H9 (cell line): ENCODE data around the gene SRPK1. TPM values are rescaled to one million over a fixed set of nuclear protein-coding genes. Genes with fewer than 3 reads are reported as not detected.

ENCODE experiments used
- DNase-seq: peaks from one replicate; pipeline ENCODE4 v3.0.0-alpha.2; 2017
- H2AFZ ChIP-seq: one replicate; pipeline ENCODE4 v1.6.1; 2013; ENCODE audit warnings: mild to moderate bottlenecking, low read length, control low read depth, moderate library complexity
- H2AK5ac ChIP-seq: 2 replicates; pipeline ENCODE4 v1.6.1; 2013; ENCODE audit warnings: low read length, control low read depth, mixed read lengths; ENCODE audit not compliant: insufficient read length
- H2BK120ac ChIP-seq: one replicate; pipeline ENCODE4 v1.6.1; 2013; ENCODE audit warnings: low read depth, mild to moderate bottlenecking, low read length, control low read depth, inconsistent platforms; ENCODE audit not compliant: poor library complexity, severe bottlenecking
- H2BK12ac ChIP-seq: 2 replicates; pipeline ENCODE4 v1.6.1; 2013; ENCODE audit warnings: low read length, control low read depth, mixed read lengths, low read depth; ENCODE audit not compliant: insufficient read length
- H2BK15ac ChIP-seq: 2 replicates; pipeline ENCODE4 v1.6.1; 2013; ENCODE audit warnings: low read depth, low read length, control low read depth
- H2BK20ac ChIP-seq: one replicate; pipeline ENCODE4 v1.6.1; 2013; ENCODE audit warnings: low read depth, mild to moderate bottlenecking, low read length, control low read depth, inconsistent platforms; ENCODE audit not compliant: poor library complexity, severe bottlenecking
- H2BK5ac ChIP-seq: 2 replicates; pipeline ENCODE4 v1.6.1; 2013; ENCODE audit warnings: low read length, control low read depth, mixed read lengths; ENCODE audit not compliant: insufficient read length
- H3K14ac ChIP-seq: 2 replicates; pipeline ENCODE4 v1.6.1; 2013; ENCODE audit warnings: low read length, control low read depth; ENCODE audit not compliant: insufficient read depth
- H3K18ac ChIP-seq: 2 replicates; pipeline ENCODE4 v1.6.1; 2013; ENCODE audit warnings: low read depth, mild to moderate bottlenecking, mixed read lengths, low read length, control low read depth; ENCODE audit not compliant: insufficient read length
- H3K23ac ChIP-seq: 2 replicates; pipeline ENCODE4 v1.6.1; 2013; ENCODE audit warnings: low read length, control low read depth, mixed read lengths, low read depth; ENCODE audit not compliant: insufficient read length
- H3K23me2 ChIP-seq: 2 replicates; pipeline ENCODE4 v1.6.1; 2013; ENCODE audit warnings: low read depth, mild to moderate bottlenecking, mixed read lengths, low read length, control low read depth; ENCODE audit not compliant: insufficient read length, poor library complexity, severe bottlenecking
- H3K27ac ChIP-seq: 2 replicates; pipeline ENCODE4 v1.5.1; 2013; ENCODE audit warnings: low read length, control low read depth, mixed read lengths, low read depth; ENCODE audit not compliant: insufficient read length
- H3K27me3 ChIP-seq: 2 replicates; pipeline ENCODE4 v1.6.1; 2013; ENCODE audit warnings: low read length, control low read depth, inconsistent platforms; ENCODE audit not compliant: insufficient read depth
- H3K4ac ChIP-seq: 2 replicates; pipeline ENCODE4 v1.6.1; 2013; ENCODE audit warnings: low read depth, mild to moderate bottlenecking, control low read depth, inconsistent platforms, low read length, moderate library complexity
- H3K4me1 ChIP-seq: 2 replicates; pipeline ENCODE4 v1.6.1; 2013; ENCODE audit warnings: low read length, control low read depth, inconsistent platforms; ENCODE audit not compliant: insufficient read depth
- H3K4me2 ChIP-seq: 2 replicates; pipeline ENCODE4 v1.6.1; 2013; ENCODE audit warnings: low read length, control low read depth, mixed read lengths; ENCODE audit not compliant: insufficient read length, insufficient read depth
- H3K56ac ChIP-seq: 2 replicates; pipeline ENCODE4 v1.6.1; 2013; ENCODE audit warnings: low read depth, mild to moderate bottlenecking, mixed read lengths, low read length, control low read depth; ENCODE audit not compliant: insufficient read length
- H3K79me1 ChIP-seq: 2 replicates; pipeline ENCODE4 v1.6.1; 2013; ENCODE audit warnings: low read depth, mild to moderate bottlenecking, moderate library complexity, low read length, control low read depth, inconsistent platforms; ENCODE audit not compliant: insufficient read depth, poor library complexity, severe bottlenecking
- H3K79me2 ChIP-seq: 2 replicates; pipeline ENCODE4 v1.6.1; 2013; ENCODE audit warnings: low read length, control low read depth, inconsistent platforms; ENCODE audit not compliant: insufficient read depth
- H3K9ac ChIP-seq: 2 replicates; pipeline ENCODE4 v1.6.1; 2013; ENCODE audit warnings: low read length, control low read depth, mixed read lengths; ENCODE audit not compliant: insufficient read length; ENCODE audit errors: extremely low read depth
- H3K9me3 ChIP-seq: one replicate; pipeline ENCODE4 v1.6.1; 2013; ENCODE audit warnings: low read depth, low read length, inconsistent platforms; ENCODE audit not compliant: control insufficient read depth
- H3T11ph ChIP-seq: one replicate; pipeline ENCODE4 v1.6.1; 2013; ENCODE audit warnings: mild to moderate bottlenecking, low read length, control low read depth, inconsistent platforms
- H4K20me1 ChIP-seq: one replicate; pipeline ENCODE4 v1.6.1; 2013; ENCODE audit not compliant: control insufficient read depth, insufficient read length, insufficient read depth
- H4K5ac ChIP-seq: 2 replicates; pipeline ENCODE4 v1.6.1; 2013; ENCODE audit warnings: low read depth, mild to moderate bottlenecking, mixed read lengths, low read length, control low read depth; ENCODE audit not compliant: insufficient read length
- H4K8ac ChIP-seq: replicated peaks from 2 replicates; pipeline ENCODE4 v1.6.1; 2013; ENCODE audit warnings: low read length, control low read depth, mixed read lengths, low read depth; ENCODE audit not compliant: insufficient read length
- H4K91ac ChIP-seq: 2 replicates; pipeline ENCODE4 v1.6.1; 2013; ENCODE audit warnings: low read depth, mild to moderate bottlenecking, moderate library complexity, mixed read lengths, low read length, control low read depth; ENCODE audit not compliant: insufficient read length
- H3K27ac Mint-ChIP-seq, 3 experiments: 2 replicates in 2 of 3; 3 replicates in 1 of 3; pipeline ENCODE4 v1.8.0; 2020 to 2021; ENCODE audit warnings: mixed read lengths in 3 of 3, mild to moderate bottlenecking in 1 of 3, moderate library complexity in 1 of 3
- H3K27me3 Mint-ChIP-seq: 2 replicates; pipeline ENCODE4 v1.8.0; 2021; ENCODE audit warnings: low read depth, mild to moderate bottlenecking, moderate library complexity, mixed read lengths
- H3K36me3 Mint-ChIP-seq, 3 experiments: 2 replicates in 2 of 3; 3 replicates in 1 of 3; pipeline ENCODE4 v1.8.0; 2020 to 2021; ENCODE audit warnings: low read depth in 3 of 3, mixed read lengths in 3 of 3; ENCODE audit not compliant: insufficient read depth in 1 of 3
- H3K4me1 Mint-ChIP-seq, 2 experiments: 2 replicates each; pipeline ENCODE4 v1.8.0; 2020; ENCODE audit warnings: mixed read lengths in 2 of 2
- H3K4me3 Mint-ChIP-seq, 2 experiments: 2 replicates in 1 of 2; 3 replicates in 1 of 2; pipeline ENCODE4 v1.8.0; 2020 to 2021; ENCODE audit warnings: mild to moderate bottlenecking in 2 of 2, mixed read lengths in 2 of 2, moderate library complexity in 1 of 2
- H3K9me3 Mint-ChIP-seq, 2 experiments: 2 replicates in 1 of 2; 3 replicates in 1 of 2; pipeline ENCODE4 v1.8.0; 2020; ENCODE audit warnings: mild to moderate bottlenecking in 2 of 2, mixed read lengths in 2 of 2, moderate library complexity in 1 of 2
- WGBS: extraction: QIAGEN DNeasy Blood & Tissue Kit; methylation state at CpG from one replicate; pipeline ENCODE4 v1.1.7; 2013; ENCODE audit warnings: missing lambda C conversion rate, low lambda C conversion rate, mixed read lengths; ENCODE audit not compliant: insufficient read length; ENCODE audit errors: extremely low coverage; 5-methylcytosine and 5-hydroxymethylcytosine counted together
- total RNA-seq: library from RNA; stranded (reverse); gene quantifications from 2 replicates; pipeline ENCODE4 v1.2.1, GENCODE V29; 2021
- TF ChIP-seq, protein P1 (sequence below): fragments of 200-600 bp; sonication (generic); conservative IDR thresholded peaks from 3 replicates; pipeline ENCODE4 v1.8.0; 2021; ENCODE audit warnings: antibody characterized with exemption, mild to moderate bottlenecking

The SRPK1 gene
- total RNA-seq, 1 experiment from 2014 or later = 93.2 TPM

DNA sequence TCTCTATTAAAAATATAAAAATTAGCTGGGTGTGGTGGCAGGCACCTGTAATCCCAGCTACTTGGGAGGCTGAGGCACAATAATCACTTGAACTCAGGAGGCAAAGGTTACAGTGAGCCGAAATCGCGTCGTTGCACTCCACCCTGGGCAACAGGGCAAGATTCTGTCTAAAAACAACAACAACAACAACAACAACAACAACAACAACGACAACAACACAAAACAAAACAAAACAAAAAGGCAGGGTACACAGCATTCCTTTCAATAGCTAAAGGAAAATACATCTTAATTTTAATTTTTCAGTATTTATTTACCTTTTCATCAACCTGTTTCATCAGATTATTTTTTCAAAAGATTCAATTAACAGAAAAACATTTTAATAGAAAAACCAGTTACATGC lies 28.4 kb downstream of the SRPK1 start:
- Histone ChIP-seq H2BK5ac (no peak overlapping the region), H2BK12ac (no peak overlapping the region), H2AFZ (no peak overlapping the region), H2BK20ac (no peak overlapping the region), H3K4ac (no peak overlapping the region), H3K9me3 (no peaks in the 10 kb centered on the region), H4K5ac (no peak overlapping the region), H3K23ac (no peak overlapping the region), H2AK5ac (no peak overlapping the region), H2BK15ac (no peak overlapping the region), H3K56ac (no peak overlapping the region), H2BK120ac (no peak overlapping the region), H3K14ac (no peak overlapping the region), H3K79me1 (peaks cover 6% of the 10 kb centered on the region), H3K9ac (no peak overlapping the region), H4K20me1 (no peaks in the 10 kb centered on the region), H3K27ac (no peak overlapping the region), H3K4me2 (no peak overlapping the region), H4K91ac (no peak overlapping the region), H3K27me3 (no peaks in the 10 kb centered on the region), H3T11ph (no peak overlapping the region), H3K4me1 (0 out of 2 replicates have a peak, but pooled peaks cover 7% of the 10 kb centered on the region), H3K18ac (no peak overlapping the region), H4K8ac (no peak overlapping the region), H3K79me2 (peaks cover 8% of the 10 kb centered on the region; the same call in 1 of the 2 replicates), H3K23me2 (no peaks in the 10 kb centered on the region)
- Mint-ChIP-seq H3K27ac (no peak overlapping the region), H3K27me3 (no peaks in the 10 kb centered on the region; the same call in 1 of the 2 replicates), H3K36me3 (peaks cover 7 to 34% (median 29%) of the 10 kb centered on the region in 3 experiments; a peak in 6 of 7 replicates), H3K9me3 (no peaks in the 10 kb centered on the region), H3K4me1 (peaks cover 22 to 30% of the 10 kb centered on the region in 2 experiments), H3K4me3 (no peak overlapping the region)
- TF ChIP-seq, protein P1, sequence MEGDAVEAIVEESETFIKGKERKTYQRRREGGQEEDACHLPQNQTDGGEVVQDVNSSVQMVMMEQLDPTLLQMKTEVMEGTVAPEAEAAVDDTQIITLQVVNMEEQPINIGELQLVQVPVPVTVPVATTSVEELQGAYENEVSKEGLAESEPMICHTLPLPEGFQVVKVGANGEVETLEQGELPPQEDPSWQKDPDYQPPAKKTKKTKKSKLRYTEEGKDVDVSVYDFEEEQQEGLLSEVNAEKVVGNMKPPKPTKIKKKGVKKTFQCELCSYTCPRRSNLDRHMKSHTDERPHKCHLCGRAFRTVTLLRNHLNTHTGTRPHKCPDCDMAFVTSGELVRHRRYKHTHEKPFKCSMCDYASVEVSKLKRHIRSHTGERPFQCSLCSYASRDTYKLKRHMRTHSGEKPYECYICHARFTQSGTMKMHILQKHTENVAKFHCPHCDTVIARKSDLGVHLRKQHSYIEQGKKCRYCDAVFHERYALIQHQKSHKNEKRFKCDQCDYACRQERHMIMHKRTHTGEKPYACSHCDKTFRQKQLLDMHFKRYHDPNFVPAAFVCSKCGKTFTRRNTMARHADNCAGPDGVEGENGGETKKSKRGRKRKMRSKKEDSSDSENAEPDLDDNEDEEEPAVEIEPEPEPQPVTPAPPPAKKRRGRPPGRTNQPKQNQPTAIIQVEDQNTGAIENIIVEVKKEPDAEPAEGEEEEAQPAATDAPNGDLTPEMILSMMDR = no peak
- no CpG with 5 or more reads among the region's 5 CpGs for WGBS
- no peak for DNase-seq
